ENCODE results near the gene BCKDHA.

DNA sequence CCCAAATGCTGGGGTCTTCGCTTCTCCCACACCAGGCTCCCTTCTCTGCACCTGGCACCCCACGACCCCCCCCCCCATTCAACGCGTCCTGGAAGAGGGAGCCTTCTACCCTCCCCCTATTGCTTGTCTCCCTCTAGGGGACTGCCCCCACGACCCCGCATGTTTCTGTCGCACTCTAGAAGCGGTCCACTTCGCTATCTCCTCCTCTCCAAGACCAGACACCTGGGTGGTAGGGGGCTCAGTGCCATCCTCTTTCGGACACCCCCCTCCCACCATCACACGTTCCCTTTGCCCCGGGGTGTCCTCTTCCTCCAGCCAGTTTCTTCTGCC is 45.4 kb upstream of the BCKDHA start:
- TF ChIP-seq, protein P1, sequence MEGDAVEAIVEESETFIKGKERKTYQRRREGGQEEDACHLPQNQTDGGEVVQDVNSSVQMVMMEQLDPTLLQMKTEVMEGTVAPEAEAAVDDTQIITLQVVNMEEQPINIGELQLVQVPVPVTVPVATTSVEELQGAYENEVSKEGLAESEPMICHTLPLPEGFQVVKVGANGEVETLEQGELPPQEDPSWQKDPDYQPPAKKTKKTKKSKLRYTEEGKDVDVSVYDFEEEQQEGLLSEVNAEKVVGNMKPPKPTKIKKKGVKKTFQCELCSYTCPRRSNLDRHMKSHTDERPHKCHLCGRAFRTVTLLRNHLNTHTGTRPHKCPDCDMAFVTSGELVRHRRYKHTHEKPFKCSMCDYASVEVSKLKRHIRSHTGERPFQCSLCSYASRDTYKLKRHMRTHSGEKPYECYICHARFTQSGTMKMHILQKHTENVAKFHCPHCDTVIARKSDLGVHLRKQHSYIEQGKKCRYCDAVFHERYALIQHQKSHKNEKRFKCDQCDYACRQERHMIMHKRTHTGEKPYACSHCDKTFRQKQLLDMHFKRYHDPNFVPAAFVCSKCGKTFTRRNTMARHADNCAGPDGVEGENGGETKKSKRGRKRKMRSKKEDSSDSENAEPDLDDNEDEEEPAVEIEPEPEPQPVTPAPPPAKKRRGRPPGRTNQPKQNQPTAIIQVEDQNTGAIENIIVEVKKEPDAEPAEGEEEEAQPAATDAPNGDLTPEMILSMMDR (IDR thresholded peaks at IDR 0.05): no peak
- no peak for TF ChIP-seq POLR2A (IDR thresholded peaks at IDR 0.05)
